Measurements from ENCODE around the gene GRIA1. TPM values are rescaled to one million over a fixed set of nuclear protein-coding genes. Genes with fewer than 3 reads are reported as not detected.

GRIA1 gene
- total RNA-seq, 3 donors from 2014 or later: 0.33 to 0.88 TPM; not detected in 1

- H3K36me3 ChIP-seq: no peaks in the 10 kb centered on the region
- no peaks in the 10 kb centered on the region for H3K27me3 ChIP-seq
- no peak for TF ChIP-seq CTCF (IDR thresholded peaks at IDR 0.05)
- no peak for TF ChIP-seq POLR2AphosphoS5 (IDR thresholded peaks at IDR 0.05)
- no peak for TF ChIP-seq POLR2A (IDR thresholded peaks at IDR 0.05)
- no peak for DNase-seq (ENCODE audit: low spot score in 2 of 2)
- intact Hi-C loops (cut with DNase I; ENCODE audit: low total_unique reads): no loop called here
- H3K9me3 ChIP-seq: no peaks in the 10 kb centered on the region
- H3K4me3 ChIP-seq: no peak overlapping the region
- H3K4me1 ChIP-seq: no peaks in the 10 kb centered on the region
- H3K27ac ChIP-seq: no peak overlapping the region
Measured at GRCh38 chr5:153630546-153630945, 140.1 kb downstream of the GRIA1 start.

- intact Hi-C loops (cut with DNase I; ENCODE audit: low total_unique reads): no loop called here
- no peaks in the 10 kb centered on the region for H3K36me3 ChIP-seq
- H3K4me1 ChIP-seq: no peaks in the 10 kb centered on the region
- H3K9me3 ChIP-seq: no peaks in the 10 kb centered on the region
- H3K27ac ChIP-seq: no peak overlapping the region
- DNase-seq (ENCODE audit: low spot score in 2 of 2): no peak
- TF ChIP-seq CTCF (IDR thresholded peaks at IDR 0.05) (no peak), POLR2AphosphoS5 (IDR thresholded peaks at IDR 0.05) (no peak)
- H3K27me3 ChIP-seq: no peaks in the 10 kb centered on the region
- H3K4me3 ChIP-seq: no peak overlapping the region
Measured at GRCh38 chr5:153632748-153633290, 142.3 kb downstream of the GRIA1 start.

GRCh38 chr5:153636670-153637451 lies 146.4 kb downstream of the GRIA1 start:
- intact Hi-C loops (cut with DNase I; ENCODE audit: low total_unique reads): no loop called here
- no peak for DNase-seq (ENCODE audit: low spot score in 2 of 2)
- Histone ChIP-seq H3K27me3 (no peaks in the 10 kb centered on the region), H3K27ac (no peak overlapping the region), H3K4me1 (no peaks in the 10 kb centered on the region), H3K9me3 (no peaks in the 10 kb centered on the region), H3K36me3 (no peaks in the 10 kb centered on the region), H3K4me3 (no peak overlapping the region)
- TF ChIP-seq CTCF (IDR thresholded peaks at IDR 0.05): no peak
- TF ChIP-seq POLR2AphosphoS5 (IDR thresholded peaks at IDR 0.05): no peak
- TF ChIP-seq POLR2A (IDR thresholded peaks at IDR 0.05): no peak

GRCh38 chr5:153640293-153640692 lies 149.8 kb downstream of the GRIA1 start:
- intact Hi-C loops (cut with DNase I; ENCODE audit: low total_unique reads): no loop called here
- DNase-seq (ENCODE audit: low spot score in 2 of 2): no peak
- TF ChIP-seq POLR2AphosphoS5 (IDR thresholded peaks at IDR 0.05): no peak
- no peak for TF ChIP-seq POLR2A (IDR thresholded peaks at IDR 0.05)
- TF ChIP-seq CTCF (IDR thresholded peaks at IDR 0.05): no peak

GRCh38 chr5:153641183-153641688 lies 150.8 kb downstream of the GRIA1 start:
- no peak for DNase-seq (ENCODE audit: low spot score in 2 of 2)
- H3K9me3 ChIP-seq: no peaks in the 10 kb centered on the region
- intact Hi-C loops (cut with DNase I; ENCODE audit: low total_unique reads): no loop called here
- no peaks in the 10 kb centered on the region for H3K4me1 ChIP-seq
- no peaks in the 10 kb centered on the region for H3K36me3 ChIP-seq
- H3K27ac ChIP-seq: no peak overlapping the region
- no peaks in the 10 kb centered on the region for H3K27me3 ChIP-seq
- H3K4me3 ChIP-seq: no peak overlapping the region
- no peak for TF ChIP-seq POLR2A (IDR thresholded peaks at IDR 0.05)
- no peak for TF ChIP-seq CTCF (IDR thresholded peaks at IDR 0.05)
- no peak for TF ChIP-seq POLR2AphosphoS5 (IDR thresholded peaks at IDR 0.05)

More at GRCh38 chr5:153640293-153640692, 149.8 kb downstream of the GRIA1 start:
- Histone ChIP-seq H3K9me3 (no peaks in the 10 kb centered on the region), H3K27me3 (no peaks in the 10 kb centered on the region), H3K27ac (no peak overlapping the region), H3K4me1 (no peaks in the 10 kb centered on the region), H3K4me3 (no peak overlapping the region), H3K36me3 (no peaks in the 10 kb centered on the region)

Data from breast epithelium (tissue), 4 donors.